ENCODE results near the gene ST8SIA4.

The ST8SIA4 gene

DNA sequence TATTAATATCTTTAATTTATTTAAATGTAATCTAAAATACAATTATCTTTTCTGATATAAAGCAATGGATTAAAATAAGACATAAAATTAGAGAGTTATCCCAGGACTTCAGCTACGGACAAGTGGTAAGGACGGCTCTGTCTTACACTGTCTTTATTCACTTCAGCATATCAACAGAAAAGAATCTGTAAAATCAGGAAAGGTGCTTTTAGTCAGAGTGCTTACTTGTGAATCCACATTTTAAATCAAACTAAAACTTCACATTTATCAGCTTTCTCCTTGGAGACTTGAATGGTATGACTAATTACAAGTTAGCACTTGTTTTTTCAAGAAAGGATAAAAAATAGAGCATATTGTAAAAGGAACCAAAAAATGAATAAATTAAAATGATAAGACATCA is 39.3 kb downstream of the ST8SIA4 start:
- Histone ChIP-seq H3K27me3 (ENCODE audit: control insufficient read depth, insufficient read depth, low read length) (no peaks in the 10 kb centered on the region), H3K4me3 (ENCODE audit: low read length) (no peak overlapping the region), H3K4me1 (ENCODE audit: control insufficient read depth, insufficient read depth, low read length) (no peaks in the 10 kb centered on the region), H3K36me3 (ENCODE audit: insufficient read depth, low read length) (no peaks in the 10 kb centered on the region), H3K4me2 (ENCODE audit: low read length) (no peak overlapping the region), H3K9ac (ENCODE audit: low read depth, low read length) (no peak overlapping the region), H3K9me3 (replicated peaks; ENCODE audit: low read length) (no peaks in the 10 kb centered on the region)

DNA sequence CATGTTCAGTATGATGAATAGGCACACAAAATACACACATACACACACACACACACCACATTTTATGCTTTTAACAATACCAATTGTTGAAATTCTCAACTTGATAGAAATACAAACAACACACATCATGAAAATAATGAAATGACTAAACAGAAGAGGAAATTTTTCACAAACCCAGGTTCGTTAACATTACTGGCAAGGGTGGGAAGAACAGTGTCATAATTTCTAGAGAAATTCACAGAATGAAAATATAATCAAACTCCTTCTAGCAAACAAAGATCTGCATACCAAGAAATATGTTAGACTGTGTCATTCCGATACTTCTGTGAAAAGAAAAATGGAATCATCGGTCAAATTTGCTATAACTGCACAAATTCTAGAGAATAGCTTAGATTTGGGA is 41.9 kb downstream of the ST8SIA4 start:
- Histone ChIP-seq H3K9ac (ENCODE audit: low read depth, low read length) (no peak overlapping the region), H3K4me2 (ENCODE audit: low read length) (no peak overlapping the region), H3K9me3 (replicated peaks; ENCODE audit: low read length) (no peaks in the 10 kb centered on the region), H3K36me3 (ENCODE audit: insufficient read depth, low read length) (no peaks in the 10 kb centered on the region), H3K4me1 (ENCODE audit: control insufficient read depth, insufficient read depth, low read length) (no peaks in the 10 kb centered on the region), H3K27me3 (ENCODE audit: control insufficient read depth, insufficient read depth, low read length) (no peaks in the 10 kb centered on the region), H3K4me3 (ENCODE audit: low read length) (no peak overlapping the region)

DNA sequence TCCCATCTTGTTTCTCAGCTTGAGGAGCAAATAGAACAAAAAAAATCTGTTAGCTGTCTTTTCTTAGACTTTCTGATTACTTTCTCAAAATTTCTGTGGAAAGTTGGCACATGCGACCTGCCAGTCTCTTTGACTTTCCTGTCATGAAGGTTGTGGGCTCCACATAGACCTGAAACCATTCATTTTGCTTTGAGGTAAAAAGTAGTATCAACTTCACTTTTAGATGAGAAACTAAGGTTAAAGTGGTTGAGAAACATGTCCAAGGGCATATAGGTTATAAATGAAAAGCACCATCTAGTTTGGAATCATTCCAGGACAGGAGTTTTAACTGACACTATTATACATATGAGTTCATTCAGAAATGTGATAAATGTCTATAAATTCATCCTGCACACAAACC is 42.7 kb downstream of the ST8SIA4 start:
- H3K9me3 ChIP-seq (replicated peaks; ENCODE audit: low read length), result no peaks in the 10 kb centered on the region
- H3K9ac ChIP-seq (ENCODE audit: low read depth, low read length), result no peak overlapping the region
- H3K4me2 ChIP-seq (ENCODE audit: low read length), result no peak overlapping the region
- no peaks in the 10 kb centered on the region for H3K36me3 ChIP-seq (ENCODE audit: insufficient read depth, low read length)
- H3K27me3 ChIP-seq (ENCODE audit: control insufficient read depth, insufficient read depth, low read length), result no peaks in the 10 kb centered on the region
- H3K4me3 ChIP-seq (ENCODE audit: low read length), result no peak overlapping the region
- no peaks in the 10 kb centered on the region for H3K4me1 ChIP-seq (ENCODE audit: control insufficient read depth, insufficient read depth, low read length)

DNA sequence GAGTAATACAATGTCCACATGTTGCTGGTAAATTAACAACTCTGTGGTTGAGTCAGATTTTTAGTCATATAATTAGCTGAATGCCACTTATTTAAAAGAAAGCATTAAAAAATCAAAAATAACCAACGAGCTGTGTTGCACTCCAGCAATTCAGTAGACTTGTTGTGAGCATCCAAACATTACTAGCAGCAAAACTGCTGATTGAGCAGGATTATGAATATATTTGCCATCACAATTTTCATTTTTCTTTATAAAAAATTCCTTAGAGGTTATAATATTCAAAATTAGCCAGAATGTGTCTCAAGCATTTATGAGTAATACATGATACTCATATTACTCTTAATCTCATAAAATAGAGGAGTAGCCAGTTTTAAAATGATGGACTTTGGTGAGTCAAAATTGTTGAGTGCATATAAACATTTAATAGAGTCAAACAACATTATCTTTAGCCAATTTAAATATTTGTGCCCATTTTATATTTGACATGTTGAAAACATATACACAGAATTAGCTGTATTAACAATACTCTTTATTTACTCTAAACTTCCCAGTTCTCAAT is 44.0 kb downstream of the ST8SIA4 start:
- Histone ChIP-seq H3K36me3 (ENCODE audit: insufficient read depth, low read length) (no peaks in the 10 kb centered on the region), H3K27me3 (ENCODE audit: control insufficient read depth, insufficient read depth, low read length) (no peaks in the 10 kb centered on the region), H3K4me3 (ENCODE audit: low read length) (no peak overlapping the region)

DNA sequence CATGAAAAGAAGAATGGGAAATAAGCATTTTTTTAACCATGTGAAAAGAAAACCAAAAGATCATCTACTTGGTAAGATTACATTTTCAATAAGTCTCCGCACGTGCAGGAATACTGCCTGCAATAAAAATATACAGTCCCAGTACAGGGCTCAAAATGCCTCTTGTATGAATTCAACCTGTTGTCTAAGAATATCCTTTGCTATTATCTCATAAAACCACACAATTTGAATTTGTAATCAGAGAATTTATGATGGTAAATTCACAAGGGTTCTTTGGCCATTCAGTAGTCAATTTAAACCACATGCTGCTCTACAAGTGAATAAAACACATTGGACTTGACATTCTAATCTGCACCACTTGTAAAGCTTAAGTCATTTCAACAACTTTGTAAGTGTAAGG is 46.6 kb downstream of the ST8SIA4 start:
- no peaks in the 10 kb centered on the region for H3K9me3 ChIP-seq (replicated peaks; ENCODE audit: low read length)
- H3K27me3 ChIP-seq (ENCODE audit: control insufficient read depth, insufficient read depth, low read length), result no peaks in the 10 kb centered on the region
- H3K9ac ChIP-seq (ENCODE audit: low read depth, low read length), result no peak overlapping the region
- no peak overlapping the region for H3K4me2 ChIP-seq (ENCODE audit: low read length)
- H3K4me3 ChIP-seq (ENCODE audit: low read length), result no peak overlapping the region
- H3K4me1 ChIP-seq (ENCODE audit: control insufficient read depth, insufficient read depth, low read length), result no peaks in the 10 kb centered on the region
- no peaks in the 10 kb centered on the region for H3K36me3 ChIP-seq (ENCODE audit: insufficient read depth, low read length)

More for the DNA sequence above, 44.0 kb downstream of the ST8SIA4 start:
- Histone ChIP-seq H3K4me2 (ENCODE audit: low read length) (no peak overlapping the region), H3K9me3 (replicated peaks; ENCODE audit: low read length) (no peaks in the 10 kb centered on the region), H3K9ac (ENCODE audit: low read depth, low read length) (no peak overlapping the region), H3K4me1 (ENCODE audit: control insufficient read depth, insufficient read depth, low read length) (no peaks in the 10 kb centered on the region)

DNA sequence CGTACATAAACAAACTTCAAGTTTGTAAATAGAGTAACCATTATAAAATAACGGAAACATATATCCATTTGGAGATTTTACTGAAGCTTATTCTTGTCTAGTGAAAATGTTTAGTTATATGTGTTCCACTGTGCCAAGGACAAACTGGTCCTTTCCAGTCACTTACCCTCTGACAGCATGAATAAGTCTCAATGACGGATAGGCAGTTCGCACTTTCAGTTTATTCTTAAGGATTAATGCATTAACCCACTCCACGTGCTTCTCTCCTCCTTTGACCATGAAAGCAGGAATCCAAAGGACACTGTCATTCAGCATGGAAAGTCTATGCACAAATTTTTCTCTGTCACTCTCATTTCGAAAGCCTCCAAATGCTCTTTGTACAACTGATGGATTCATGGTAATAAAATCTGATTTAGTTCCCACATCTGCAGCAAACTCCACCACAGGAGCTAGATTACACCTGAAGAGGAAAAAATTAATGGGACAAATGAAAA is 47.1 kb downstream of the ST8SIA4 start:
- H3K4me3 ChIP-seq (ENCODE audit: low read length), result no peak overlapping the region
- H3K9ac ChIP-seq (ENCODE audit: low read depth, low read length), result no peak overlapping the region
- H3K4me2 ChIP-seq (ENCODE audit: low read length), result no peak overlapping the region
- no peaks in the 10 kb centered on the region for H3K9me3 ChIP-seq (replicated peaks; ENCODE audit: low read length)
- H3K27me3 ChIP-seq (ENCODE audit: control insufficient read depth, insufficient read depth, low read length), result no peaks in the 10 kb centered on the region
- no peaks in the 10 kb centered on the region for H3K36me3 ChIP-seq (ENCODE audit: insufficient read depth, low read length)
- H3K4me1 ChIP-seq (ENCODE audit: control insufficient read depth, insufficient read depth, low read length), result no peaks in the 10 kb centered on the region

DNA sequence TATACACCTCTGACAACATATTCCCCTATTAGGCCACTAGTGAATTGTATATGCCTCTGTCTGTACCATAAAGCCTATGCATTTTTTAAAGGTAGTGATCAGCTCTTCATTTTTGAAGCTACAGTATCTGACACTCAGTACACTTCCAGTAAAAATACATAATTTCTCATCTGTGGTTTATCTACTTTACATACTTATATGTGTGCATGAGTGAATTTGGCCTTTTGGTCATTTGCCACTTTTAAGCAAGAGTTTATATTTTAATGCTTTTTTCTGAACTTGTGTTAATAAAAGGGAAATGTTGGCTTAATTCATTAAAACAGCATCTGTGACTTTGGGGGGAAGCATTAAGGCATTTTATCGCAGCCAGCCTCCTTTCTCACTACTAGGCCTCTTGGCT is 47.8 kb downstream of the ST8SIA4 start:
- Histone ChIP-seq H3K9me3 (replicated peaks; ENCODE audit: low read length) (no peaks in the 10 kb centered on the region), H3K4me2 (ENCODE audit: low read length) (no peak overlapping the region), H3K27me3 (ENCODE audit: control insufficient read depth, insufficient read depth, low read length) (no peaks in the 10 kb centered on the region), H3K9ac (ENCODE audit: low read depth, low read length) (no peak overlapping the region), H3K4me1 (ENCODE audit: control insufficient read depth, insufficient read depth, low read length) (no peaks in the 10 kb centered on the region), H3K4me3 (ENCODE audit: low read length) (no peak overlapping the region), H3K36me3 (ENCODE audit: insufficient read depth, low read length) (no peaks in the 10 kb centered on the region)

DNA sequence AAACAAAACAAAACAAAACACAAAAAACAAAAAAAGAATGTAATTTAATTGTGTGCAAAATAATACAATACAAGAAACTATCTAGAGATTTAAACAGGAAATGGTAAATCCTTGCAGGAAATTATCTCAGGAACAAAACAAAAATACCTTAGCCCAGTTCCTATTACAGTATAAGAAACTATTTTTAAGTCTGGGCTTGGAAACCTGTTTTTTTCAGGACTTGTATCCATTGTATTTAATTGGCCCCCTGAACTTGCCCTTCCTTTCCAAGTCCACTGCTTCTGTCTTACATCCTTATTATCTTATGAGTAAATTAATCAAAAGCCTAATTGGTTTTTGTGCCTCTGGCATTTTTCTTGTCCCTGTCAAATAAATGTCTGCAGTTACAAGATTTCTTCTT is 48.5 kb downstream of the ST8SIA4 start:
- H3K4me2 ChIP-seq (ENCODE audit: low read length), result no peak overlapping the region
- H3K4me3 ChIP-seq (ENCODE audit: low read length), result no peak overlapping the region

DNA sequence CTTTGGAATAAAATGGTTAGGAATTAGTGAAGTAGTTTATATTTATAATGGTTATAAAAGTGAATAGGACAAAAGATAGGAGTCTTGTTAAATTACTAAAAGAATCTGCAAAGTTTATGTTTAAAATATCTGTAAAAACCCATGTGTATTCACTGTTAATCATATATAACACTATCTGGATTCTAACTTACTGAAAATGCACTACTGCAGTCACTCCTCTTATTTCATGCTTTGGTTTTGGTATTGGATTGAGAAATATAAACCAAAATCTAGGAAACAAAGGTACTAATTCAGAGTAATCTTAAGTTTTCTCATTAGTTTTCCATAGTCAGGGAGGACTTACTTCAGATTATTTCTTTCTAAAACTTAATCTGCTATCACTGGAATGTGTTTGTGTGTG is 49.5 kb downstream of the ST8SIA4 start:
- no peak overlapping the region for H3K4me2 ChIP-seq (ENCODE audit: low read length)
- no peaks in the 10 kb centered on the region for H3K36me3 ChIP-seq (ENCODE audit: insufficient read depth, low read length)
- no peak overlapping the region for H3K9ac ChIP-seq (ENCODE audit: low read depth, low read length)
- H3K9me3 ChIP-seq (replicated peaks; ENCODE audit: low read length), result no peaks in the 10 kb centered on the region
- H3K4me3 ChIP-seq (ENCODE audit: low read length), result no peak overlapping the region
- H3K4me1 ChIP-seq (ENCODE audit: control insufficient read depth, insufficient read depth, low read length), result no peaks in the 10 kb centered on the region
- no peaks in the 10 kb centered on the region for H3K27me3 ChIP-seq (ENCODE audit: control insufficient read depth, insufficient read depth, low read length)

More for the DNA sequence above, 48.5 kb downstream of the ST8SIA4 start:
- Histone ChIP-seq H3K9me3 (replicated peaks; ENCODE audit: low read length) (no peaks in the 10 kb centered on the region), H3K36me3 (ENCODE audit: insufficient read depth, low read length) (no peaks in the 10 kb centered on the region), H3K27me3 (ENCODE audit: control insufficient read depth, insufficient read depth, low read length) (no peaks in the 10 kb centered on the region), H3K9ac (ENCODE audit: low read depth, low read length) (no peak overlapping the region), H3K4me1 (ENCODE audit: control insufficient read depth, insufficient read depth, low read length) (no peaks in the 10 kb centered on the region)

DNA sequence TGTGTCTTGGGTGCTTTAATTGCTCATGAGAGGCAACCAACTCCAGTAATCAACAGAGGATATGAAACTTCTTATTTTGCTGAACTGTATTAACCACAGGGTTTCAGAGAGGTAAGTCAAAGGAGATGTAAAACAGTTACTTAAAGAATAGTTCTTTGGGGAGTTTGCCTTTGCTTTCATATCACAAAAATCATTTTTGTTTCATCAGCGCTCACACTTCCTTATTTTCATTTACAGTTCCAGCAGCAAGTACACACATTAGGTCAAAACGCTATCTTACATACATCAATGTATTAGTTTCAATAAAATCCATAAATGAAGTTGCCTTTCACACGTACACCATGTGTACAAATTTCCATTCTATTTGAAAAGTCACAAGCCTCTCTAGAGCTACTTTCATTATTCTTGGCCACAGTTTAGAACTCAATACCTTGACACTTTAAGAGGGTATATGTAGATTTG is 50.1 kb downstream of the ST8SIA4 start:
- Histone ChIP-seq H3K9me3 (replicated peaks; ENCODE audit: low read length) (no peaks in the 10 kb centered on the region), H3K36me3 (ENCODE audit: insufficient read depth, low read length) (no peaks in the 10 kb centered on the region), H3K27me3 (ENCODE audit: control insufficient read depth, insufficient read depth, low read length) (no peaks in the 10 kb centered on the region), H3K4me3 (ENCODE audit: low read length) (no peak overlapping the region), H3K4me1 (ENCODE audit: control insufficient read depth, insufficient read depth, low read length) (no peaks in the 10 kb centered on the region), H3K4me2 (ENCODE audit: low read length) (no peak overlapping the region), H3K9ac (ENCODE audit: low read depth, low read length) (no peak overlapping the region)

DNA sequence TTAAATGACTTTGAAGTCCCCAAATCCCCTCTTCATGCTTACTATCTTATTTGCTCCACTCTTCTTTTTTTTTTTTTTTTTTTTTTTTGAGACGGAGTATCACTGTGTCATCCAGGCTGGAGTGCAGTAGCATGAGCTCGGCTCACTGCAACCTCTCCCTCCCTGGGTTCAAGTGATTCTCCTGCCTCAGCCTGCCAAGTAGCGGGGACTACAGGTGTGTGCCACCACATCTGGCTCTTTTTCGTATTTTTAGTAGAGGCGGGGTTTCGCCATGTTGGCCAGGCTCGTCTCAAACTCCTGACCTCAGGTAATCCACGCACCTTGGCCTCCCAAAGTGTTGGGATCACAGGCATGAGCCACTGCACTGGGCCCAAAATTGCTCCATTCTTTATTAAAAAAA is 51.0 kb downstream of the ST8SIA4 start:
- Histone ChIP-seq H3K27me3 (ENCODE audit: control insufficient read depth, insufficient read depth, low read length) (no peaks in the 10 kb centered on the region), H3K36me3 (ENCODE audit: insufficient read depth, low read length) (no peaks in the 10 kb centered on the region), H3K9me3 (replicated peaks; ENCODE audit: low read length) (no peaks in the 10 kb centered on the region), H3K9ac (ENCODE audit: low read depth, low read length) (no peak overlapping the region), H3K4me1 (ENCODE audit: control insufficient read depth, insufficient read depth, low read length) (no peaks in the 10 kb centered on the region), H3K4me2 (ENCODE audit: low read length) (no peak overlapping the region), H3K4me3 (ENCODE audit: low read length) (no peak overlapping the region)

DNA sequence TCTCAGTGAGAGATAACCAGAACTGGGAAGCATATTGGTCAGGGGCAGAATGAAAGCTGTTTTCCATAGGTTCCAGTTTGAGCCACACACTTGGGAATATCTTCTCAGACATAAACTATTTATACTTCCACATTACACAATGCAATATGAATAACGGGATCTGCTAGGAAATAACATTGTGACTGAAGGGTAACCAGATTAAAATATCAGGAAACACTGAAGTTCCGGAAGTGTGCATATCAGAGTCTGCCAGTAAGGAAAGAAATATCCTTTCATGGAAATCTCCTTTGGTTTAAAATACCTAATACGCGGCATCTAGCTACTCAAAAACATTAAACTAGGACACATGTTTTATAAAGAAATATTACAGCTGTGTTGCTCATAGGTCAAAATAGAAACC is 56.3 kb downstream of the ST8SIA4 start:
- Histone ChIP-seq H3K9me3 (replicated peaks; ENCODE audit: low read length) (no peaks in the 10 kb centered on the region), H3K4me2 (ENCODE audit: low read length) (no peak overlapping the region), H3K9ac (ENCODE audit: low read depth, low read length) (no peak overlapping the region), H3K4me1 (ENCODE audit: control insufficient read depth, insufficient read depth, low read length) (peaks cover under 1% of the 10 kb centered on the region), H3K4me3 (ENCODE audit: low read length) (no peak overlapping the region), H3K36me3 (ENCODE audit: insufficient read depth, low read length) (no peaks in the 10 kb centered on the region), H3K27me3 (ENCODE audit: control insufficient read depth, insufficient read depth, low read length) (no peaks in the 10 kb centered on the region)
